Keratinocyte (primary cell): ENCODE results near the gene C16orf54. TPM values are rescaled to one million over a fixed set of nuclear protein-coding genes. Genes with fewer than 3 reads are reported as not detected.
"Not testable (repeated sequence)": the region's sequence is repeated elsewhere in the genome, so short reads cannot be mapped to it uniquely, and the experiment has no call there.

ENCODE experiments used
- DNase-seq: peaks from one replicate; pipeline ENCODE4 v3.0.0-alpha.2; 2011; ENCODE audit warnings: low read depth, missing footprints, low spot score
- FAIRE-seq: peaks from 2 replicates; lab custom pipeline; 2011; peaks lifted over from hg19 to GRCh38; lab: Jason Lieb, UNC
- H2AFZ ChIP-seq: 2 replicates; pipeline ENCODE4 v1.6.0; 2012; ENCODE audit warnings: low read length, control low read depth, inconsistent platforms; ENCODE audit not compliant: control insufficient read depth
- H3K27ac ChIP-seq: 2 replicates; pipeline ENCODE4 v1.5.1; 2011; ENCODE audit warnings: low read length; ENCODE audit not compliant: control insufficient read depth, insufficient read depth
- H3K27me3 ChIP-seq: 3 replicates; pipeline ENCODE4 v1.6.0; 2011; ENCODE audit warnings: low read length; ENCODE audit not compliant: control insufficient read depth, insufficient read depth; ENCODE audit errors: extremely low read depth
- H3K36me3 ChIP-seq, 2 experiments: 2 replicates in 1 of 2; 3 replicates in 1 of 2; pipeline ENCODE4 v1.5.1; 2011; ENCODE audit warnings: low read length in 2 of 2, mild to moderate bottlenecking in 1 of 2; ENCODE audit not compliant: control insufficient read depth in 2 of 2, insufficient read depth in 2 of 2; ENCODE audit errors: extremely low read depth in 1 of 2
- H3K4me1 ChIP-seq: 3 replicates; pipeline ENCODE4 v1.5.1; 2011; ENCODE audit warnings: low read length; ENCODE audit not compliant: control insufficient read depth, insufficient read depth; ENCODE audit errors: extremely low read depth
- H3K4me2 ChIP-seq: 3 replicates; pipeline ENCODE4 v1.6.0; 2011; ENCODE audit warnings: low read depth, low read length; ENCODE audit not compliant: control insufficient read depth, insufficient read depth; ENCODE audit errors: extremely low read depth
- H3K4me3 ChIP-seq, 3 experiments: fragments of 200-600 bp in 1 of 3; sonication (generic) in 1 of 3; 2 replicates in 2 of 3; 3 replicates in 1 of 3; pipeline ENCODE4 v1.5.1; 2011 to 2016; ENCODE audit warnings: low read length in 3 of 3, mild to moderate bottlenecking in 3 of 3, control low read depth in 2 of 3, inconsistent platforms in 1 of 3, low read depth in 1 of 3, mixed read lengths in 1 of 3, mixed run types in 1 of 3, moderate library complexity in 1 of 3; ENCODE audit not compliant: control insufficient read depth in 2 of 3, insufficient read depth in 2 of 3; ENCODE audit errors: extremely low read depth in 1 of 3
- H3K79me2 ChIP-seq: 2 replicates; pipeline ENCODE4 v1.6.0; 2012; ENCODE audit warnings: low read length; ENCODE audit not compliant: control insufficient read depth, insufficient read depth
- H3K9ac ChIP-seq: 3 replicates; pipeline ENCODE4 v1.6.0; 2011; ENCODE audit warnings: low read length; ENCODE audit not compliant: control insufficient read depth, insufficient read depth; ENCODE audit errors: extremely low read depth
- H3K9me1 ChIP-seq: 3 replicates; pipeline ENCODE4 v1.6.0; 2011; ENCODE audit warnings: low read length; ENCODE audit not compliant: control insufficient read depth, insufficient read depth; ENCODE audit errors: extremely low read depth
- H3K9me3 ChIP-seq: 2 replicates; pipeline ENCODE4 v1.5.1; 2012; ENCODE audit warnings: low read depth, low read length; ENCODE audit not compliant: control insufficient read depth
- H4K20me1 ChIP-seq: 3 replicates; pipeline ENCODE4 v1.6.0; 2011; ENCODE audit warnings: low read length; ENCODE audit not compliant: control insufficient read depth, insufficient read depth; ENCODE audit errors: extremely low read depth
- EZH2 ChIP-seq: IDR thresholded peaks from one replicate; pipeline ENCODE4 v1.6.1; 2012; ENCODE audit warnings: inconsistent platforms, mild to moderate bottlenecking, low read length, moderate library complexity
- dilution Hi-C: fragments of 300-500 bp; cut with MboI; formaldehyde crosslinking; loops from one replicate; pipeline ENCODE4 v1.7.0; 2020; ENCODE audit warnings: low sequenced_read_pairs; ENCODE audit not compliant: extremely low pct_ligation_motif_present
- polyA plus RNA-seq, 5 experiments: library from polyadenylated mRNA; depleted of rRNA in 3 of 5; stranded (reverse) in 3 of 5; stranded (forward) in 1 of 5; unstranded in 1 of 5; fragments of >200 nt; gene quantifications; 1 replicate in 1 of 5; 2 replicates in 3 of 5; 3 replicates in 1 of 5; pipeline versions ENCODE4 v1.2.1 to v1.2.3, GENCODE V29; 2011 to 2012; ENCODE audit warnings: missing spikeins in 2 of 5, low read depth in 1 of 5, low replicate concordance in 1 of 5
- TF ChIP-seq, protein P1 (sequence below), 3 experiments: IDR thresholded peaks in 1 of 3; conservative IDR thresholded peaks in 1 of 3; optimal IDR thresholded peaks in 1 of 3; 2 replicates in 2 of 3; 3 replicates in 1 of 3; pipeline versions ENCODE3 to v1.5.1; 2011; ENCODE audit warnings: low read length in 3 of 3, mild to moderate bottlenecking in 3 of 3, moderate library complexity in 2 of 3, control low read depth in 1 of 3, inconsistent platforms in 1 of 3; ENCODE audit not compliant: insufficient read depth in 2 of 3; ENCODE audit errors: extremely low read depth in 1 of 3

Gene C16orf54
- polyA plus RNA-seq, 1 donor (not counting 4 experiments of a cell fraction or from before 2014, with no cell fraction given) = not detected

DNA sequence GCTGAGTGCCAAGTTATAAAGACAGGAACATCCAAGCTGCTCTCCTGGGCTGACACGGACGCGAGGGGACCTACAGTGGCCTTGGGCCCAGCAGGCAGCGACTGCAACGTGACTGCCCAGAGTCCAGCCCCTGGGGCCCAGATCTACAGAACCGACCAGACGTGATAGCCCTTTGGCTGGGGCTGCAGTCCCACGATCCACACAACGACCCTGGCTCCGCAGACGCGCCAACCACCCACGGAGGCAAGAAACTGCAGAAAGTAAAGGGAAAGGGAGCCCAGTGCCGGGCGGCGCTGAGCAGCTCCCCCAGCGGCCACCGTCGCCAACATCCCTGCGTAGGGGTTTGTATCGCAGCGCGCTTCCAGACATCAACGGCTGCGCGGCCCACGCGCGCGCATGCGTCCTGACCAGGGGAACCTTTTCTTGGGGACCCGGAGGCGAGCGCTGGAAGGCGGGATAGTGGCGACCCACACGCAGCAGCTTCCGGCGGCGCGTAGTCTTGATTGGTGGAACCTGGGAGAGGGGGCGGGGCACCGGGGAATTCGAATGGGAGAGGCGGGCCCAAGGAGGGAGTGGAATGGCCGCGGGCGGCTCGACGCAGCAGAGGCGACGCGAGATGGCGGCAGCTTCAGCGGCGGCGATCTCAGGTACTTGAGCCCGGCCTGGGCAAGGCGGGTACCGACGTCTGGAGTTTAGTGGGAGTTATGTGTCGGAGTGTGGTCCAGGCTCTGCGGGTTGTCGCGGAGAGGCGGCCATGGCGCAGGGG, 44.6 kb upstream of the C16orf54 start, which contains the start of gene KIF22:
KIF22 (plus strand) TSS at position 569 of the 766 bp plus-strand sequence; CDS start at position 578, 9 bp downstream.
- Histone ChIP-seq H4K20me1 (no peaks in the 10 kb centered on the region), H3K9me1 (no peaks in the 10 kb centered on the region), H3K4me3 (peak within 1 kb of the TSS; percentile 78 to 91 (median 89)), H3K9ac (peak within 1 kb of the TSS; percentile 91), H3K79me2 (peaks cover 47% of the 10 kb centered on the region), H3K9me3 (no peaks in the 10 kb centered on the region), H3K4me1 (peaks cover 21% of the 10 kb centered on the region), H3K36me3 (no peaks in the 10 kb centered on the region), H3K27ac (peak within 1 kb of the TSS; percentile 79), H3K27me3 (no peaks in the 10 kb centered on the region), H3K4me2 (peak within 1 kb of the TSS; percentile 90), H2AFZ (peak within 1 kb of the TSS; percentile 98)
- dilution Hi-C loops = no loop called here
- TF ChIP-seq, protein P1, sequence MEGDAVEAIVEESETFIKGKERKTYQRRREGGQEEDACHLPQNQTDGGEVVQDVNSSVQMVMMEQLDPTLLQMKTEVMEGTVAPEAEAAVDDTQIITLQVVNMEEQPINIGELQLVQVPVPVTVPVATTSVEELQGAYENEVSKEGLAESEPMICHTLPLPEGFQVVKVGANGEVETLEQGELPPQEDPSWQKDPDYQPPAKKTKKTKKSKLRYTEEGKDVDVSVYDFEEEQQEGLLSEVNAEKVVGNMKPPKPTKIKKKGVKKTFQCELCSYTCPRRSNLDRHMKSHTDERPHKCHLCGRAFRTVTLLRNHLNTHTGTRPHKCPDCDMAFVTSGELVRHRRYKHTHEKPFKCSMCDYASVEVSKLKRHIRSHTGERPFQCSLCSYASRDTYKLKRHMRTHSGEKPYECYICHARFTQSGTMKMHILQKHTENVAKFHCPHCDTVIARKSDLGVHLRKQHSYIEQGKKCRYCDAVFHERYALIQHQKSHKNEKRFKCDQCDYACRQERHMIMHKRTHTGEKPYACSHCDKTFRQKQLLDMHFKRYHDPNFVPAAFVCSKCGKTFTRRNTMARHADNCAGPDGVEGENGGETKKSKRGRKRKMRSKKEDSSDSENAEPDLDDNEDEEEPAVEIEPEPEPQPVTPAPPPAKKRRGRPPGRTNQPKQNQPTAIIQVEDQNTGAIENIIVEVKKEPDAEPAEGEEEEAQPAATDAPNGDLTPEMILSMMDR (optimal IDR thresholded peaks at IDR 0.05 in 1 of 3, IDR thresholded peaks at IDR 0.05 in 1 of 3, conservative IDR thresholded peaks at IDR 0.05 in 1 of 3; ENCODE audit: extremely low read depth in 1 of 3, insufficient read depth in 2 of 3, low read length in 3 of 3) = peak; percentile 73 to 89 (median 74)
- no peak for TF ChIP-seq EZH2
- DNase-seq (peak; percentile 88), FAIRE-seq (no peak)

DNA sequence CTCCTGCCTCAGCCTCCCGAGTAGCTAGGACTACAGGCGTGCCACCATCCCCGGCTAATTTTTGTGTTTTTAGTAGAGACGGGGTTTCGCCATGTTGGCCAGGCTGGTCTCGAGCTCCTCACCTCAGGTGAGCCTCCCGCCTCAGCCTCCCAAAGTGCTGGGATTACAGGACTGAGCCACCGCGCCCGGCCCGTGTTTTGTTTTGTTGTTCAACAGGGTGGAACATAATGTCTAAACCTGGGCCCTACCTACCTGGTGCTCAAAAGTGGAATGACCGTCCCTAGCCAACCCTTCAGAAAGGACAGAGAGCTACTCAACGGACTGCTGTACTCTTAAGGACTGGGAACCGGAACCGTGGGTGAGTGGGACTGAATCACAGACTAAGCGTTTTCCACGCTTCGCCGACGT, 44.0 kb upstream of the C16orf54 start:
- Histone ChIP-seq H3K4me3 (peak overlapping the region; percentile 78 to 89 (median 88)), H4K20me1 (no peaks in the 10 kb centered on the region), H3K36me3 (no peaks in the 10 kb centered on the region), H3K9me1 (no peaks in the 10 kb centered on the region), H3K9me3 (no peaks in the 10 kb centered on the region), H3K27ac (peak overlapping the region; percentile 77), H3K79me2 (peaks cover 41% of the 10 kb centered on the region), H3K4me1 (peaks cover 21% of the 10 kb centered on the region), H3K4me2 (peak overlapping the region; percentile 89), H3K9ac (peak overlapping the region; percentile 91), H2AFZ (peak overlapping the region; percentile 98), H3K27me3 (no peaks in the 10 kb centered on the region)
- FAIRE-seq (no peak), DNase-seq (no peak)
- dilution Hi-C loops = no loop called here
- TF ChIP-seq EZH2 = no peak
- TF ChIP-seq, protein P1 (optimal IDR thresholded peaks at IDR 0.05 in 1 of 3, IDR thresholded peaks at IDR 0.05 in 1 of 3, conservative IDR thresholded peaks at IDR 0.05 in 1 of 3; ENCODE audit: extremely low read depth in 1 of 3, insufficient read depth in 2 of 3, low read length in 3 of 3) = no peak

DNA sequence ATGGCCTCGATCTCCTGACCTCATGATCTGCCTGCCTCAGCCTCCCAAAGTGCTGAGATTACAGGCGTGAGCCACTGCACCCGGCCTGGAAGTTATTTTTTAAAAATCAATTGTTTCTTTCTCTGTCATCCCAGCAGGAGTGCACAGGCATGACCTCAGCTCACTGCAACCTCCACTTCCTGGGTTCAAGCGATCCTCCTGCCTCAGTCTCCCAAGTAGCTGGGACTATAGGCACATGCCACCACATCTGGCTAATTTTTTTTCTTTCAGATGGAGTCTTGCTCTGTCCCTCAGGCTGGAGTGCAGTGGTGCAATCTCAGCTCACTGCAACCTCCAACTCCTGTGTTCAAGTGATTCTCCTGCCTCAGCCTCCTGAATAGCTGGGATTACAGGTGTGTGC, 41.4 kb upstream of the C16orf54 start:
- H3K9ac ChIP-seq, FAIRE-seq, H3K27ac ChIP-seq, H3K36me3 ChIP-seq, H3K27me3 ChIP-seq, H4K20me1 ChIP-seq, H3K4me3 ChIP-seq, H3K9me3 ChIP-seq, H3K9me1 ChIP-seq, H3K4me2 ChIP-seq, dilution Hi-C loops, H2AFZ ChIP-seq, DNase-seq: not testable (repeated sequence)
- H3K79me2 ChIP-seq = peaks cover 16% of the 10 kb centered on the region
- peaks cover 34% of the 10 kb centered on the region for H3K4me1 ChIP-seq
